Measurements from ENCODE around the gene UMODL1.
"Not testable (repeated sequence)": the region's sequence is repeated elsewhere in the genome, so short reads cannot be mapped to it uniquely, and the experiment has no call there.

The UMODL1 gene

GRCh38 chr21:42060166-42060565, 11.0 kb upstream of the UMODL1 start:
- no peak for FAIRE-seq

- no peak for FAIRE-seq
Observed at GRCh38 chr21:42061195-42061985, 9.7 kb upstream of the UMODL1 start.

- FAIRE-seq, result no peak
Observed at GRCh38 chr21:42061986-42062235, 9.2 kb upstream of the UMODL1 start.

- FAIRE-seq, result no peak
Observed at GRCh38 chr21:42062236-42063022, 8.7 kb upstream of the UMODL1 start.

GRCh38 chr21:42063191-42063570, 7.9 kb upstream of the UMODL1 start:
- no peak for FAIRE-seq

GRCh38 chr21:42063571-42064521, 7.3 kb upstream of the UMODL1 start:
- no peak for FAIRE-seq

- FAIRE-seq, result no peak
Observed at GRCh38 chr21:42066521-42066920, 4.6 kb upstream of the UMODL1 start.

- FAIRE-seq, result no peak
Observed at GRCh38 chr21:42067531-42068255, 3.4 kb upstream of the UMODL1 start.

- no peak for FAIRE-seq
Observed at GRCh38 chr21:42068256-42068545, 2.9 kb upstream of the UMODL1 start.

- FAIRE-seq, result no peak
Observed at GRCh38 chr21:42068592-42068991, 2.5 kb upstream of the UMODL1 start.

- no peak for FAIRE-seq
Observed at GRCh38 chr21:42069327-42069726, 1.8 kb upstream of the UMODL1 start.

- FAIRE-seq, result no peak
Observed at GRCh38 chr21:42069843-42070242, 1.3 kb upstream of the UMODL1 start.

GRCh38 chr21:42073145-42074099, 2.3 kb downstream of the UMODL1 start:
- FAIRE-seq, result no peak

- no peak for FAIRE-seq
Observed at GRCh38 chr21:42075686-42076471, 4.8 kb downstream of the UMODL1 start.

- not testable (repeated sequence) for FAIRE-seq
Observed at GRCh38 chr21:42077685-42078238, 6.6 kb downstream of the UMODL1 start.

- not testable (repeated sequence) for FAIRE-seq
Observed at GRCh38 chr21:42078247-42079007, 7.3 kb downstream of the UMODL1 start.

GRCh38 chr21:42079008-42079938, 8.2 kb downstream of the UMODL1 start:
- no peak for FAIRE-seq

Measured in colon (tissue), 2 donors.